CD4-positive, alpha-beta T cell (primary cell): Measurements from ENCODE around the gene PDE4B. TPM values are rescaled to one million over a fixed set of nuclear protein-coding genes. Genes with fewer than 3 reads are reported as not detected.

ENCODE experiments used
- ATAC-seq: fragments of 200-7000 bp; cut with Tn5 transposase; one replicate; pipeline ENCODE4 v1.10.0; 2022; ENCODE audit warnings: mild to moderate bottlenecking; ENCODE audit not compliant: poor library complexity
- CTCF ChIA-PET: fragments of 350-600 bp; sonication (Branson Sonifier 250); formaldehyde crosslinking; loops from one replicate; lab custom pipeline; 2021; ENCODE audit warnings: antibody characterized with exemption, inconsistent platforms; lab: Charles Lee
- POLR2A ChIA-PET: fragments of 350-600 bp; sonication (Branson Sonifier 250); formaldehyde crosslinking; loops from one replicate; lab custom pipeline; 2021; ENCODE audit warnings: antibody characterized with exemption, inconsistent platforms; lab: Charles Lee
- DNase-seq, 14 experiments: peaks; one replicate each; pipeline ENCODE4 v3.0.0-alpha.2; 2013 to 2020; ENCODE audit warnings: mixed read lengths in 2 of 14
- H3K27ac ChIP-seq, 2 donors: one replicate each; pipeline versions ENCODE4 v1.5.1 to v1.7.0; 2013; ENCODE audit warnings: low read length in 2 of 2, low read depth in 1 of 2, mild to moderate bottlenecking in 1 of 2
- H3K27me3 ChIP-seq, 2 experiments: 1 replicate in 1 of 2; 2 replicates in 1 of 2; pipeline versions ENCODE4 v1.6.1 to v1.7.0; 2013; ENCODE audit warnings: low read length in 2 of 2, control low read depth in 1 of 2, mild to moderate bottlenecking in 1 of 2, moderate library complexity in 1 of 2; ENCODE audit not compliant: insufficient read depth in 2 of 2, control insufficient read depth in 1 of 2
- H3K36me3 ChIP-seq: one replicate; pipeline ENCODE4 v1.6.1; 2013; ENCODE audit warnings: low read length, control low read depth; ENCODE audit not compliant: insufficient read depth
- H3K4me1 ChIP-seq: one replicate; pipeline ENCODE4 v1.6.1; 2013; ENCODE audit warnings: low read length, control low read depth; ENCODE audit not compliant: insufficient read depth
- H3K4me3 ChIP-seq: one replicate; pipeline ENCODE4 v1.5.1; 2013; ENCODE audit warnings: mild to moderate bottlenecking, low read length, moderate library complexity
- H3K9me3 ChIP-seq, 2 experiments: 1 replicate in 1 of 2; 2 replicates in 1 of 2; pipeline versions ENCODE4 v1.6.1 to v1.7.0; 2013; ENCODE audit warnings: low read length in 2 of 2, mild to moderate bottlenecking in 2 of 2, control low read depth in 1 of 2, moderate library complexity in 1 of 2; ENCODE audit not compliant: control insufficient read depth in 1 of 2, insufficient read depth in 1 of 2
- H3K27ac Mint-ChIP-seq: one replicate; pipeline ENCODE4 v1.8.0; 2020; ENCODE audit warnings: mixed read lengths
- H3K27me3 Mint-ChIP-seq: one replicate; pipeline ENCODE4 v1.8.0; 2021; ENCODE audit warnings: mixed read lengths
- H3K36me3 Mint-ChIP-seq: one replicate; pipeline ENCODE4 v1.8.0; 2021; ENCODE audit warnings: low read depth, mixed read lengths
- H3K4me1 Mint-ChIP-seq: one replicate; pipeline ENCODE4 v1.8.0; 2021; ENCODE audit warnings: low read depth, mixed read lengths
- H3K4me3 Mint-ChIP-seq: one replicate; pipeline ENCODE4 v1.8.0; 2020; ENCODE audit warnings: mild to moderate bottlenecking, mixed read lengths
- H3K9me3 Mint-ChIP-seq: one replicate; pipeline ENCODE4 v1.8.0; 2020; ENCODE audit warnings: mixed read lengths
- intact Hi-C, 2 experiments: fragments of 100-400 bp; cut with DNase I in 1 of 2; cut with micrococcal nuclease in 1 of 2; formaldehyde crosslinking; loops; one replicate each; pipeline versions ENCODE4 v1.15.1 to v1.9.0; 2023 to 2025; cut with DNase I, micrococcal nuclease
- total RNA-seq, 174 experiments: library from RNA in 2 of 174; stranded (reverse) in 2 of 174; gene quantifications; one replicate each; pipeline ENCODE4 v1.2.3 and lab custom pipeline; 2021 to 2026
- TF ChIP-seq, protein P1 (sequence below): fragments of 200-600 bp; IDR thresholded peaks from one replicate; pipeline ENCODE4 v1.8.0; 2022; ENCODE audit warnings: antibody characterized with exemption, mild to moderate bottlenecking

Gene PDE4B
- total RNA-seq, 2 experiments from 2014 or later, result 155 to 159 TPM

DNA sequence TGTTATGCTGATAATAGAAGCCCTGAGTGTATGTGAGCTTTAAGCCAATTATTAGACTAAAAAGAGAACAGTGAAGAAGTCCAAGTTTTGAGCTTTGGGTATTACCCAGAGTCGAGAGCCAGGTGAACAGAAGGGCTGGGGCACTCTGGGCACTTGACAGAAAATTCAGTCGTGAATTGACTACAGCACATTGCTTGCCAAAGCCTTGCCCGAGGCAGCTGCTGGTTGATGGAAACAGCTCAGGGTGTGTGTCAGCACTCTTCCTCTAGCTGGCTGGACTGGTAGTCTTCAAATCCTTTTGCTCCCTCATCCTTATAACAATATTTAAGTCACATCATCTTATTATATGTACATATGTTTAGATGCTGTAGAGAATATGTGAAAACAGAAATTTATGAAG lies 21.3 kb downstream of the PDE4B start:
- no peak overlapping the region for H3K27ac Mint-ChIP-seq
- POLR2A ChIA-PET, result no interaction called here
- Histone ChIP-seq H3K4me1 (peaks cover 4% of the 10 kb centered on the region), H3K36me3 (no peaks in the 10 kb centered on the region), H3K27ac (no peak overlapping the region), H3K27me3 (no peaks in the 10 kb centered on the region), H3K9me3 (no peaks in the 10 kb centered on the region), H3K4me3 (no peak overlapping the region)
- CTCF ChIA-PET, result interaction anchor here (0.7 kb wide), 1 partner anchor 727 kb away, joined by 3 read pairs; no protein-coding TSS in a partner anchor
- TF ChIP-seq, protein P1, sequence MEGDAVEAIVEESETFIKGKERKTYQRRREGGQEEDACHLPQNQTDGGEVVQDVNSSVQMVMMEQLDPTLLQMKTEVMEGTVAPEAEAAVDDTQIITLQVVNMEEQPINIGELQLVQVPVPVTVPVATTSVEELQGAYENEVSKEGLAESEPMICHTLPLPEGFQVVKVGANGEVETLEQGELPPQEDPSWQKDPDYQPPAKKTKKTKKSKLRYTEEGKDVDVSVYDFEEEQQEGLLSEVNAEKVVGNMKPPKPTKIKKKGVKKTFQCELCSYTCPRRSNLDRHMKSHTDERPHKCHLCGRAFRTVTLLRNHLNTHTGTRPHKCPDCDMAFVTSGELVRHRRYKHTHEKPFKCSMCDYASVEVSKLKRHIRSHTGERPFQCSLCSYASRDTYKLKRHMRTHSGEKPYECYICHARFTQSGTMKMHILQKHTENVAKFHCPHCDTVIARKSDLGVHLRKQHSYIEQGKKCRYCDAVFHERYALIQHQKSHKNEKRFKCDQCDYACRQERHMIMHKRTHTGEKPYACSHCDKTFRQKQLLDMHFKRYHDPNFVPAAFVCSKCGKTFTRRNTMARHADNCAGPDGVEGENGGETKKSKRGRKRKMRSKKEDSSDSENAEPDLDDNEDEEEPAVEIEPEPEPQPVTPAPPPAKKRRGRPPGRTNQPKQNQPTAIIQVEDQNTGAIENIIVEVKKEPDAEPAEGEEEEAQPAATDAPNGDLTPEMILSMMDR, result no peak
- H3K27me3 Mint-ChIP-seq, result peaks cover 11% of the 10 kb centered on the region
- intact Hi-C loops, result no loop called here
- H3K36me3 Mint-ChIP-seq, result no peaks in the 10 kb centered on the region
- peaks cover 5% of the 10 kb centered on the region for H3K4me1 Mint-ChIP-seq
- DNase-seq (no peak), ATAC-seq (no peak)
- no peaks in the 10 kb centered on the region for H3K9me3 Mint-ChIP-seq
- no peak overlapping the region for H3K4me3 Mint-ChIP-seq

DNA sequence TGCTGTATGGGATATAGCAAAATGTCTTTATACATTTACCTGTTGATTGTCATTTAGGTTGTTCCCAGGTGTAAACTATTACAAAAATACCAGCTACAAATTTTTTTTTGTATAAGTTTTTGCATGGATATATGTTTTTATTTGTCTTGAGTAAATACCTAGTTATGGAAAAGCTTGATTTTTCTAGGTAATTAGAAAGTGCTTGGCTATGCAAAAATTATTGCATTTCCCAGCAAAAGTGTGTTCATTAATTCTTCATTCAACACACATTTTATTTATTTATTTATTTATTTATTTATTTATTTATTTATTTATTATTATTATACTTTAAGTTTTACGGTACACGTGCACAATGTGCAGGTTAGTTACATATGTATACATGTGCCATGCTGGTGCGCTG lies 22.1 kb downstream of the PDE4B start:
- H3K36me3 Mint-ChIP-seq, result no peaks in the 10 kb centered on the region

DNA sequence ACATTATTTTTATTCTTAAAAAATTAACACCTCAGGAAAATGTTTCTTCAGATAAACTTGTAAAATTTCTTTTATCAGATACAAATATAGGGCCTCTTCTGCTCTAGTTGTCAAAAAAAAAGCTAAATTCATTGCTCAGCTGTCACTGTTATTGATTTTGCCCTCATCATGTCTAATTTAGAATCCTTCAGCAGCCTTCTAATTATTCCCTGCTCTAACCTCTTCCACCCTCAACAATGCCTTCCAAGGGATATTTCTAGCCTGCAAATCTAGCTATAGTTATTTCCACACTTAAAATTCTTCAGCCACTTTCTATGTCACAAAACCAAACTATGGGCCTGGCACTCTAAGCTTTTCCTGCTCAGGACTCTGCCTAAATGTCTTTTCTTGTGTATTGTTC lies 25.2 kb downstream of the PDE4B start:
- TF ChIP-seq, protein P1, result no peak
- POLR2A ChIA-PET, result no interaction called here
- Mint-ChIP-seq H3K36me3 (no peaks in the 10 kb centered on the region), H3K4me1 (no peaks in the 10 kb centered on the region), H3K27me3 (peaks cover 4% of the 10 kb centered on the region), H3K9me3 (no peaks in the 10 kb centered on the region), H3K27ac (no peak overlapping the region), H3K4me3 (no peak overlapping the region)
- Histone ChIP-seq H3K27ac (no peak overlapping the region), H3K9me3 (no peaks in the 10 kb centered on the region), H3K36me3 (no peaks in the 10 kb centered on the region), H3K27me3 (no peaks in the 10 kb centered on the region), H3K4me1 (no peaks in the 10 kb centered on the region), H3K4me3 (no peak overlapping the region)
- no peak for DNase-seq
- CTCF ChIA-PET, result no interaction called here
- intact Hi-C loops, result no loop called here
- ATAC-seq, result no peak

More for the DNA sequence above, 22.1 kb downstream of the PDE4B start:
- H3K4me1 ChIP-seq, result peaks cover 4% of the 10 kb centered on the region
- no peak for DNase-seq
- no peaks in the 10 kb centered on the region for H3K36me3 ChIP-seq
- no peak for ATAC-seq
- H3K4me3 Mint-ChIP-seq, result no peak overlapping the region
- ChIA-PET CTCF (no interaction called here), POLR2A (no interaction called here)
- H3K9me3 ChIP-seq, result no peaks in the 10 kb centered on the region
- H3K27me3 Mint-ChIP-seq, result peaks cover 9% of the 10 kb centered on the region
- intact Hi-C loops, result no loop called here
- peaks cover 5% of the 10 kb centered on the region for H3K4me1 Mint-ChIP-seq
- H3K27ac Mint-ChIP-seq, result no peak overlapping the region
- no peaks in the 10 kb centered on the region for H3K9me3 Mint-ChIP-seq
- no peaks in the 10 kb centered on the region for H3K27me3 ChIP-seq
- H3K4me3 ChIP-seq, result no peak overlapping the region
- no peak overlapping the region for H3K27ac ChIP-seq
- TF ChIP-seq, protein P1, result no peak
